GM12873 (cell line): ENCODE measurements around the gene PFKFB2.

ENCODE experiments used
- CTCF ChIP-seq: IDR thresholded peaks from 2 replicates; pipeline ENCODE4 v1.5.1; 2012; ENCODE audit warnings: low read depth, mild to moderate bottlenecking, moderate library complexity, low read length, control low read depth; ENCODE audit not compliant: insufficient read depth; ENCODE audit errors: missing control alignments

PFKFB2 gene

GRCh38 chr1:207088701-207089626 lies 35.9 kb downstream of the PFKFB2 start, which contains the start of gene C4BPB:
Gene C4BPB, plus strand, starts transcription at chr1:207088860. Its CDS starts 672 bp downstream, at chr1:207089532.
- TF ChIP-seq CTCF = no peak

DNA sequence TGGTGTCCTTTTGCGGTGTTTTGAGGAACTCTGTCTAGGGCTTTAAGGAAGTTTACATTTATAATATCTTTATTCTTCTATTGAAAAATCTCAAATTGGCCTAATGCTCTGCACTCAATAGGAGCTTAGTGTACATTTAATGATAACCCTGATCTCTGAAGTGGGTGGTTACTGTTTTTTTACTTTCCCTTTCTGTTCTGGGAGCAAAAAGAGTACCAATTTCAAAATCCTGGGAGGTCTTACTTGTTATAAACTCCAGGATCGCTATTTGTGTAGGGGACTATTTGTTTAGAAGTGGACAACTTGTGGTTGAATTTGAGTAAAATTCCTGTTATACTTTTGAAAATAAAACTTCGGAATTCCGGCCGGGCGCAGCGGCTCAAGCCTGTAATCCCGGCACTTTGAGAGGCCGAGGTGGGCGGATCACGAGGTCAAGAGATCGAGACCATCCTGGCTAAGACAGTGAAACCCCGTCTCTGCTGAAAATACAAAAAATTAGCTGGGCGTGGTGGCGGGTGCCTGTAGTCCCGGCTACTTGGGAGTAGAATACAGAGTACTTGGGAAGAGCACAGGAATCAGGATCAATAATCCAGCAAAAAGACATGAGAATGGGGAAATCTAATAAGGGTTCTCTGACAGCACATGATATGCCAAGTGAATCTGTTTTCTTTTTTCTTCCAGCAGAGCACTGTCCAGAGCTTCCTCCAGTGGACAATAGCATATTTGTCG lies 36.7 kb downstream of the PFKFB2 start:
- TF ChIP-seq CTCF = no peak

DNA sequence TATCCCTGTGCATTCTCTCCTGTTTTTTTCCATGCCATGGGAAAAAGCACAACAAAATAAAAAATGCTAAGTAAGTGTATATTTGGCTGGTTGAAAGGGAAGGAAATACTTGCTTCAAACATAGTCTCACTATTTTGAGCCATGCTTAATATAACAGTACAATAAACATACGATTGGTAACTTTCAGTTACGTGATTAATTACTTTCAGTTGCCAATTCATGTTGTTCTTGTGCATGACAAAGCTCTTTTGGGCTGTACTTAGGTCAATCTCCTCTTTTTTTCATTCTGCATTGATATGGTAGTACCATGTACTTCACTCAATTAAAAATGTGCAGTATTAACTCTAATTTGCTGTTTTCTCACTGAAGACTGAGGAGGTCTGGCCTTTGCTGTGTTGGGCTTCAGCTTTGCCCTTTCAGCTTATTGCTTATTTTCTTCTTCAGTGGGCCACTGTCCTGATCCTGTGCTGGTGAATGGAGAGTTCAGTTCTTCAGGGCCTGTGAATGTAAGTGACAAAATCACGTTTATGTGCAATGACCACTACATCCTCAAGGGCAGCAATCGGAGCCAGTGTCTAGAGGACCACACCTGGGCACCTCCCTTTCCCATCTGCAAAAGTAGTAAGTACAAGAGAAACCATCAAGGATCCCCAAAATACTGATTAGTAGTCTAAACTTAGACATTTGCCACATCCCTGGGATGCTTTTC lies 38.3 kb downstream of the PFKFB2 start:
- TF ChIP-seq CTCF = no peak

DNA sequence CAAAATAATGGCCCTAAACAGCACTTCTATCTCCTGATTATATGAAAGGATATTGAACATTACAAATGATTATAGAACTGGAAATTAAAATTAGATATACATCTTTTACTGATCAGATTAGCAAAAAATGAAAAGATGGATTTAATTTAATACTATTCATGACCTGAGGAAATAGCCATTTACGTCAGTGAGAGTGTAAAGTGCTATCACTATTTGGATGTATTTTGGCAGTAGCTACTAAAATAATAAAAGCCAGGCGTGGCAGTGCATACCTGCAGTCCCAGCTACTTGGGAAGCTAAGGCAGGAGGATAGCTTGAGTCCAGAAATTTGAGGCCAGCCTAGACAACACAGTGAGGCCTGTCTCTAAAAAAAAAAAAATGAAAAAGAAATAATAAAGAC lies 40.9 kb downstream of the PFKFB2 start:
- no peak for TF ChIP-seq CTCF

- TF ChIP-seq CTCF = no peak
Observed at GRCh38 chr1:207097871-207098324, 44.8 kb downstream of the PFKFB2 start.

GRCh38 chr1:207101720-207102119 lies 48.6 kb downstream of the PFKFB2 start:
- no peak for TF ChIP-seq CTCF
